PC-9 (cell line): ENCODE results near the gene CNDP1. TPM values are rescaled to one million over a fixed set of nuclear protein-coding genes. Genes with fewer than 3 reads are reported as not detected.
A peak's percentile ranks its signal among the peaks of the same experiment; 100 is the strongest.

Experiments used
- BruUV-seq: library from RNA; stranded (reverse); fragments of 400-500 nt; replicated peaks from 2 replicates; lab custom pipeline; 2021; lab: Mats Ljungman, UMichigan
- CTCF ChIA-PET: fragments of 300-600 bp; sonication (Branson Sonifier 250); formaldehyde crosslinking; loops from one replicate; lab custom pipeline; 2022; ENCODE audit warnings: antibody characterized with exemption; lab: Charles Lee
- POLR2A ChIA-PET: fragments of 300-600 bp; sonication (Branson Sonifier 250); formaldehyde crosslinking; loops from one replicate; lab custom pipeline; 2022; ENCODE audit warnings: antibody characterized with exemption; ENCODE audit not compliant: unreplicated experiment; lab: Charles Lee
- DNase-seq, 2 experiments: peaks; one replicate each; pipeline versions ENCODE4 v3.0.0 to v3.0.0-alpha.2; 2015 to 2022; ENCODE audit warnings: mixed read lengths in 1 of 2
- H2AFZ ChIP-seq: fragments of 200-600 bp; sonication (generic); 2 replicates; pipeline ENCODE4 v1.8.1; 2017; ENCODE audit warnings: antibody characterized with exemption
- H3F3A ChIP-seq: fragments of 200-600 bp; sonication (generic); 2 replicates; pipeline ENCODE4 v1.8.1; 2017; ENCODE audit warnings: antibody characterized with exemption, mild to moderate bottlenecking, low read depth; ENCODE audit not compliant: insufficient read depth
- H3K27ac ChIP-seq: fragments of 200-600 bp; sonication (generic); 2 replicates; pipeline ENCODE4 v1.6.1; 2016; ENCODE audit warnings: mixed run types
- H3K27me3 ChIP-seq: fragments of 200-600 bp; sonication (generic); 2 replicates; pipeline ENCODE4 v1.6.1; 2016; ENCODE audit warnings: low read depth, mixed run types; ENCODE audit not compliant: insufficient read depth
- H3K36me3 ChIP-seq: fragments of 200-600 bp; sonication (generic); 2 replicates; pipeline ENCODE4 v1.6.1; 2016; ENCODE audit warnings: low read depth, mixed run types
- H3K4me1 ChIP-seq: fragments of 200-600 bp; sonication (generic); replicated peaks from 2 replicates; pipeline ENCODE4 v1.6.1; 2016; ENCODE audit warnings: mixed run types; ENCODE audit not compliant: insufficient read depth
- H3K4me2 ChIP-seq: fragments of 200-600 bp; sonication (generic); 2 replicates; pipeline ENCODE4 v1.6.1; 2017; ENCODE audit warnings: mixed run types
- H3K4me3 ChIP-seq: fragments of 200-600 bp; sonication (generic); 2 replicates; pipeline ENCODE4 v1.6.1; 2016; ENCODE audit warnings: mixed run types
- H3K79me2 ChIP-seq: fragments of 200-600 bp; sonication (generic); 2 replicates; pipeline ENCODE4 v1.6.1; 2017; ENCODE audit warnings: low read depth, mixed run types
- H3K9me2 ChIP-seq: fragments of 200-600 bp; sonication (generic); 2 replicates; pipeline ENCODE4 v1.8.1; 2017; ENCODE audit warnings: mild to moderate bottlenecking; ENCODE audit not compliant: insufficient read depth
- H3K9me3 ChIP-seq: fragments of 200-600 bp; sonication (generic); 2 replicates; pipeline ENCODE4 v1.8.1; 2016; ENCODE audit warnings: low read depth; ENCODE audit not compliant: insufficient read depth
- H4K20me1 ChIP-seq: fragments of 200-600 bp; sonication (generic); 2 replicates; pipeline ENCODE4 v1.8.1; 2017; ENCODE audit not compliant: insufficient read depth
- EZH2 ChIP-seq: fragments of 200-600 bp; sonication (generic); IDR thresholded peaks from 2 replicates; pipeline ENCODE4 v1.8.0; 2017; ENCODE audit warnings: antibody characterized with exemption, low read depth
- intact Hi-C: fragments of 100-400 bp; cut with micrococcal nuclease; formaldehyde crosslinking; loops from one replicate; pipeline ENCODE4 v1.10.0; 2022; ENCODE audit not compliant: unreplicated experiment
- total RNA-seq: library from RNA; stranded (reverse); gene quantifications from 2 replicates; pipeline ENCODE4 v1.2.3, GENCODE V29; 2021
- TF ChIP-seq, protein P1 (sequence below): fragments of 200-600 bp; sonication (generic); conservative IDR thresholded peaks from 2 replicates; pipeline ENCODE4 v1.6.1; 2017; ENCODE audit warnings: mixed run types, antibody characterized with exemption, mild to moderate bottlenecking, moderate library complexity

Gene CNDP1
- total RNA-seq, 1 experiment from 2014 or later: not detected

DNA sequence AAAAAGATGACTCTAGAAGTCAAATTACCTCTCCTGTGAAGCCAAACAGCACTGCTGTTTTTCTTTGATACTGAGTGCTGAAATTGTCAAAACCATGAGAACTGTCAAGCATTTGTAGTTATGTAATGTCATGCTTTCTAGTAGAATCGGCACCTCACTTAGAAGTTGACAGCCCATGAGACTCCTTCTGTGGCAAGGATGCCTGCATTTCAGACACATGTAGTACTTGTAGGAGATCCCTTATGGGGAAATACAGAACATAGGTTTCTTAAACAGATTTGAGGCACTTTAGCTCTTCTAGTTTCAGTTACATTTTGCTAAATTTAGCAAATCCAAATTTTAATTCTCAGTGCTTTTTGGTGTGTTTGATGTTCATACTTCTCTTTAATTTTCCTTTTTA, 79.1 kb downstream of the CNDP1 start:
- no peak overlapping the region for H3K4me2 ChIP-seq
- no peak for DNase-seq
- no peak overlapping the region for H3K27ac ChIP-seq
- H3K27me3 ChIP-seq: no peaks in the 10 kb centered on the region
- H3K4me3 ChIP-seq: no peak overlapping the region
- TF ChIP-seq EZH2: no peak
- no peak overlapping the region for H2AFZ ChIP-seq
- no peaks in the 10 kb centered on the region for H3K9me2 ChIP-seq
- CTCF ChIA-PET: no interaction called here
- H3K36me3 ChIP-seq: no peaks in the 10 kb centered on the region
- peaks cover 4% of the 10 kb centered on the region; the same call in 1 of the 2 replicates for H3K9me3 ChIP-seq
- H4K20me1 ChIP-seq: no peaks in the 10 kb centered on the region
- intact Hi-C loops: no loop called here
- no peaks in the 10 kb centered on the region for H3K79me2 ChIP-seq
- peaks cover 10% of the 10 kb centered on the region; the same call in 1 of the 2 replicates for H3F3A ChIP-seq
- peaks cover 14% of the 10 kb centered on the region for H3K4me1 ChIP-seq
- POLR2A ChIA-PET: no interaction called here
- no TSS peak for BruUV-seq

DNA sequence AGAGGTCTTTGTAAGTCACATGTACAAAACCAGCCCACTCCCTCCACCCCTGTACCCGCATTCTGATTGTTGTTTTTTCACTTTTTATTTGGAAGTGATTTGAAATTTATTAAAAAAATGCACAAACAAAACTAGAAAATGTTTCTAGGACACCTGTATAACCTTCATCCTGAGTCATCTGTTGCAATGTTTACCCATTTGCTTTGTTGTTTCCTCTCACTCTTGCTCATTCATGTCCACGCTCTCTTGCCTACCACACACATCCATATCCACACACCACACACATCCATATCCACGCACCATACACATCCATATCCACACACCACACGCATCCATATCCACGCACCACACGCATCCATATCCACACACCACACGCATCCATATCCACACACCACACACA, 82.2 kb downstream of the CNDP1 start:
- DNase-seq: no peak
- Histone ChIP-seq H3F3A (peaks cover 10% of the 10 kb centered on the region; the same call in 1 of the 2 replicates), H3K4me1 (peaks cover 14% of the 10 kb centered on the region), H3K27ac (peak overlapping the region; percentile 37), H3K4me2 (peak overlapping the region; percentile 41), H3K79me2 (no peaks in the 10 kb centered on the region), H3K4me3 (no peak overlapping the region), H2AFZ (no peak overlapping the region), H4K20me1 (peaks cover 6% of the 10 kb centered on the region; the same call in 1 of the 2 replicates), H3K9me2 (no peaks in the 10 kb centered on the region), H3K36me3 (no peaks in the 10 kb centered on the region), H3K9me3 (peaks cover 4% of the 10 kb centered on the region; the same call in 1 of the 2 replicates), H3K27me3 (no peaks in the 10 kb centered on the region)
- ChIA-PET CTCF (no interaction called here), POLR2A (no interaction called here)
- no peak for TF ChIP-seq EZH2
- TF ChIP-seq, protein P1, sequence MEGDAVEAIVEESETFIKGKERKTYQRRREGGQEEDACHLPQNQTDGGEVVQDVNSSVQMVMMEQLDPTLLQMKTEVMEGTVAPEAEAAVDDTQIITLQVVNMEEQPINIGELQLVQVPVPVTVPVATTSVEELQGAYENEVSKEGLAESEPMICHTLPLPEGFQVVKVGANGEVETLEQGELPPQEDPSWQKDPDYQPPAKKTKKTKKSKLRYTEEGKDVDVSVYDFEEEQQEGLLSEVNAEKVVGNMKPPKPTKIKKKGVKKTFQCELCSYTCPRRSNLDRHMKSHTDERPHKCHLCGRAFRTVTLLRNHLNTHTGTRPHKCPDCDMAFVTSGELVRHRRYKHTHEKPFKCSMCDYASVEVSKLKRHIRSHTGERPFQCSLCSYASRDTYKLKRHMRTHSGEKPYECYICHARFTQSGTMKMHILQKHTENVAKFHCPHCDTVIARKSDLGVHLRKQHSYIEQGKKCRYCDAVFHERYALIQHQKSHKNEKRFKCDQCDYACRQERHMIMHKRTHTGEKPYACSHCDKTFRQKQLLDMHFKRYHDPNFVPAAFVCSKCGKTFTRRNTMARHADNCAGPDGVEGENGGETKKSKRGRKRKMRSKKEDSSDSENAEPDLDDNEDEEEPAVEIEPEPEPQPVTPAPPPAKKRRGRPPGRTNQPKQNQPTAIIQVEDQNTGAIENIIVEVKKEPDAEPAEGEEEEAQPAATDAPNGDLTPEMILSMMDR: no peak
- intact Hi-C loops: no loop called here
- no TSS peak for BruUV-seq

DNA sequence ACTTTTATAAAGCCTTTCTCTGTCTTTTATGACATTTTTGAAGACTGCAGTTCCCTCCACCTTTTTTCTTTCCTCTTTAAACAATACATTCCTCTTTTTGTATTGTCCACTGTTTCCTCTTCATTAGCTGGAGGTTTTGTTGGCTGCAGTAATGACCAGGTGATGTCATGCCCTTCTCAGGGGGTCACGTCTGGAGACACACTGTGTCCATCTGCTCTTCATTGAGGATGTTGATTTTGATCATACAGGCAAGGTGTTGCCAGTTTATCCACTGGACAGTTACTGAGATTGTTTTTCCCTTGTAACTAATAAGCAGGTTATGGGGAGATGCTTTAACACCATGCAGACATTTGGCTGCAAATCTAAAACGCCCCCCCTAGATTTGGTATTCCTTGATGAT, 83.2 kb downstream of the CNDP1 start:
- intact Hi-C loops: no loop called here
- Histone ChIP-seq H4K20me1 (peaks cover 6% of the 10 kb centered on the region; the same call in 1 of the 2 replicates), H3K36me3 (no peaks in the 10 kb centered on the region), H2AFZ (no peak overlapping the region), H3K9me3 (peaks cover 4% of the 10 kb centered on the region; the same call in 1 of the 2 replicates), H3K79me2 (no peaks in the 10 kb centered on the region), H3K27me3 (no peaks in the 10 kb centered on the region), H3K4me1 (peaks cover 14% of the 10 kb centered on the region), H3K27ac (no peak overlapping the region), H3K4me3 (no peak overlapping the region), H3K4me2 (no peak overlapping the region), H3F3A (peaks cover 10% of the 10 kb centered on the region; the same call in 1 of the 2 replicates), H3K9me2 (no peaks in the 10 kb centered on the region)
- POLR2A ChIA-PET: no interaction called here
- BruUV-seq: no TSS peak
- CTCF ChIA-PET: no interaction called here
- no peak for DNase-seq
- TF ChIP-seq EZH2: no peak

DNA sequence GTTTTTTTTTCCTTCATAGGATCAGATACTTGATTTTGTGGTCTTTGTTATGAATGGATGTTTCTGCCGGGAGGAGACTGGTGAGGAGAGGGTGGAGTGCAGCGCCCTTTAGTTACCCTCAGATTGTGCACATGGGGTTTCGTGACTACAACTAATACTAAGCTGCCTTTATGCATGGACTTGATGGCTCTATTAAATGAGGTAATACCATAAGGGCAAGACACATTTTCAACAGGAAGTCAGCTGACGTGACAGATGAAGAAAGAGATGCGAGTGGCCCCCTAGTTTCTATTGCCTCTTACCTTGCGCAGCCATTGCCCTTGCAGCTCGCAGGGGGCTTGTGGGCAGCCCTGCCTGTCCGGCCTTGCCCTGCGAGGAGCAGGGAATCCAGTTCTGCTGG, 87.8 kb downstream of the CNDP1 start:
- Histone ChIP-seq H3K4me3 (no peak overlapping the region), H3K27ac (no peak overlapping the region), H3K27me3 (no peaks in the 10 kb centered on the region), H4K20me1 (peaks cover 6% of the 10 kb centered on the region; the same call in 1 of the 2 replicates), H2AFZ (no peak overlapping the region), H3K79me2 (no peaks in the 10 kb centered on the region), H3K4me2 (no peak overlapping the region), H3K9me3 (no peaks in the 10 kb centered on the region), H3K36me3 (no peaks in the 10 kb centered on the region), H3F3A (no peaks in the 10 kb centered on the region), H3K9me2 (no peaks in the 10 kb centered on the region), H3K4me1 (no peaks in the 10 kb centered on the region)
- no TSS peak for BruUV-seq
- CTCF ChIA-PET: no interaction called here
- POLR2A ChIA-PET: no interaction called here
- DNase-seq: no peak
- no peak for TF ChIP-seq EZH2
- TF ChIP-seq, protein P1: no peak
- intact Hi-C loops: no loop called here
